ENCODE results near the gene DPP3. TPM values are rescaled to one million over a fixed set of nuclear protein-coding genes. Genes with fewer than 3 reads are reported as not detected.

Gene DPP3
- total and polyA plus RNA-seq, 2 donors (not counting 1 experiment from before 2014, with no cell fraction given): 21.5 to 40.6 TPM

- Histone ChIP-seq H3K27me3 (replicated peaks in 1 of 4; ENCODE audit: control extremely low read depth in 1 of 4, control insufficient read depth in 3 of 4, insufficient read depth in 4 of 4, low read length in 3 of 4) (no peaks in the 10 kb centered on the region), H3K27ac (ENCODE audit: low read length in 2 of 2) (no peak overlapping the region), H3K4me1 (ENCODE audit: control insufficient read depth in 2 of 2, insufficient read depth in 2 of 2, low read length in 2 of 2) (no peaks in the 10 kb centered on the region), H3K9me3 (ENCODE audit: control extremely low read depth in 1 of 3, control insufficient read depth in 2 of 3, insufficient read depth in 1 of 3, low read length in 2 of 3) (no peaks in the 10 kb centered on the region), H3K4me2 (replicated peaks; ENCODE audit: low read depth, low read length, poor library complexity, severe bottlenecking) (no peak overlapping the region), H3K79me2 (ENCODE audit: control insufficient read depth, insufficient read depth, low read length) (peaks cover 7% of the 10 kb centered on the region), H3K9ac (ENCODE audit: low read length) (no peak overlapping the region), H3K4me3 (ENCODE audit: control extremely low read depth in 1 of 5, extremely low read depth in 1 of 5, insufficient read depth in 1 of 5, low read depth in 2 of 5, low read length in 4 of 5) (no peak overlapping the region), H3K36me3 (replicated peaks in 1 of 2; ENCODE audit: control extremely low read depth in 1 of 2, control insufficient read depth in 1 of 2, extremely low read depth in 1 of 2, insufficient read depth in 2 of 2, low read length in 1 of 2) (peaks cover 0 to 25% of the 10 kb centered on the region in 2 experiments), H2AFZ (ENCODE audit: insufficient read depth, low read depth, low read length, poor library complexity, severe bottlenecking) (no peak overlapping the region), H4K20me1 (ENCODE audit: control insufficient read depth, insufficient read depth, low read length, poor library complexity, severe bottlenecking) (no peaks in the 10 kb centered on the region)
- WGBS (ENCODE audit: insufficient coverage): 76% methylated on average over 4 of the region's 7 CpGs
- POLR2A ChIA-PET: no interaction called here
- TF ChIP-seq CTCF (IDR thresholded peaks at IDR 0.05) (no peak), EZH2 (IDR thresholded peaks at IDR 0.05; ENCODE audit: borderline replicate concordance, insufficient read depth, low read depth, low read length, poor library complexity, severe bottlenecking) (no peak)
- Mint-ChIP-seq H3K4me3 (no peak overlapping the region), H3K4me1 (peaks cover 5% of the 10 kb centered on the region), H3K27ac (no peak overlapping the region), H3K9me3 (ENCODE audit: insufficient read depth) (no peaks in the 10 kb centered on the region), H3K27me3 (no peaks in the 10 kb centered on the region)
- CTCF ChIA-PET: interaction anchor here (1.2 to 1.8 kb wide), 6 partner anchors 11 to 246 kb away, joined by 3 to 6 read pairs (median 4); partner anchors contain the start of genes DPP3 and NPAS4
- intact Hi-C loops (cut with micrococcal nuclease): no loop called here
- DNase-seq (no peak), ATAC-seq (ENCODE audit: low read depth) (no peak)
These were observed 47.6 kb upstream of the DPP3 start for GRCh38 chr11:66432597-66432996.

GRCh38 chr11:66437979-66438503, 42.2 kb upstream of the DPP3 start:
- H3K4me1 Mint-ChIP-seq: peaks cover 14% of the 10 kb centered on the region
- peaks cover 0 to 2% (median 2%) of the 10 kb centered on the region in 3 donors for H3K9me3 ChIP-seq (ENCODE audit: control extremely low read depth in 1 of 3, control insufficient read depth in 2 of 3, insufficient read depth in 1 of 3, low read length in 2 of 3)
- H3K27ac ChIP-seq (ENCODE audit: low read length in 2 of 2): peak overlapping the region; percentile 76 to 79
- 21% methylated on average over 4 of the region's 12 CpGs for WGBS (ENCODE audit: insufficient coverage)
- no peaks in the 10 kb centered on the region for H3K27me3 Mint-ChIP-seq
- H2AFZ ChIP-seq (ENCODE audit: insufficient read depth, low read depth, low read length, poor library complexity, severe bottlenecking): peak overlapping the region; percentile 91
- peaks cover under 1% of the 10 kb centered on the region for H3K9me3 Mint-ChIP-seq (ENCODE audit: insufficient read depth)
- peaks cover 0 to 25% of the 10 kb centered on the region in 2 experiments for H3K36me3 ChIP-seq (replicated peaks in 1 of 2; ENCODE audit: control extremely low read depth in 1 of 2, control insufficient read depth in 1 of 2, extremely low read depth in 1 of 2, insufficient read depth in 2 of 2, low read length in 1 of 2)
- peak overlapping the region; percentile 71 to 98 (median 78) for H3K4me3 ChIP-seq (ENCODE audit: control extremely low read depth in 1 of 5, extremely low read depth in 1 of 5, insufficient read depth in 1 of 5, low read depth in 2 of 5, low read length in 4 of 5)
- H3K27me3 ChIP-seq (replicated peaks in 1 of 4; ENCODE audit: control extremely low read depth in 1 of 4, control insufficient read depth in 3 of 4, insufficient read depth in 4 of 4, low read length in 3 of 4): no peaks in the 10 kb centered on the region
- POLR2A ChIA-PET: interaction anchor here (0.6 to 1.7 kb wide), 8 partner anchors 21 to 1660 kb away, joined by 3 to 15 read pairs (median 5); partner anchors contain the start of genes DPP3, MUS81, PELI3 and RBM4B
- no peak for ATAC-seq (ENCODE audit: low read depth)
- TF ChIP-seq CTCF (IDR thresholded peaks at IDR 0.05): no peak
- no peak for TF ChIP-seq EZH2 (IDR thresholded peaks at IDR 0.05; ENCODE audit: borderline replicate concordance, insufficient read depth, low read depth, low read length, poor library complexity, severe bottlenecking)
- CTCF ChIA-PET: interaction anchor here (0.8 to 2.8 kb wide), 16 partner anchors 8 to 240 kb away, joined by 3 to 32 read pairs (median 8); partner anchors contain the start of genes DPP3, NPAS4, PELI3 and RBM4
- DNase-seq: no peak
- peak overlapping the region; percentile 93 for H3K4me3 Mint-ChIP-seq
- peak overlapping the region; percentile 75 for H3K9ac ChIP-seq (ENCODE audit: low read length)
- H3K4me2 ChIP-seq (replicated peaks; ENCODE audit: low read depth, low read length, poor library complexity, severe bottlenecking): peak overlapping the region; percentile 79
- intact Hi-C loops (cut with micrococcal nuclease): loop anchor here (2.0 kb wide), 2 partner anchors 17 to 73 kb away; partner anchors contain the start of genes BBS1 and NPAS4
- peak overlapping the region; percentile 98 for H3K27ac Mint-ChIP-seq
- H3K4me1 ChIP-seq (ENCODE audit: control insufficient read depth in 2 of 2, insufficient read depth in 2 of 2, low read length in 2 of 2): peaks cover 6 to 10% of the 10 kb centered on the region in 2 donors
- peaks cover 14% of the 10 kb centered on the region for H3K79me2 ChIP-seq (ENCODE audit: control insufficient read depth, insufficient read depth, low read length)
- no peaks in the 10 kb centered on the region for H4K20me1 ChIP-seq (ENCODE audit: control insufficient read depth, insufficient read depth, low read length, poor library complexity, severe bottlenecking)

Measured in B cell (primary cell).